HTR-8/SVneo (cell line): ENCODE measurements around the gene RAB3D.
A peak's percentile ranks its signal among the peaks of the same experiment; 100 is the strongest.
"Not testable (repeated sequence)": the region's sequence is repeated elsewhere in the genome, so short reads cannot be mapped to it uniquely, and the experiment has no call there.

Experiments used
- DNase-seq: peaks from one replicate; pipeline ENCODE4 v3.0.0; 2011; ENCODE audit warnings: low spot score, mixed read lengths; ENCODE audit not compliant: insufficient read length
- FAIRE-seq: peaks from 2 replicates; lab custom pipeline; 2011; peaks lifted over from hg19 to GRCh38; lab: Jason Lieb, UNC

Gene RAB3D

GRCh38 chr19:11339254-11340098, at the start of gene RAB3D:
RAB3D (minus strand) TSS chr19:11339657; CDS start chr19:11337399, 2,258 bp downstream.
- FAIRE-seq (peak; percentile 70), DNase-seq (peak; percentile 91)

- FAIRE-seq (no peak), DNase-seq (no peak)
Measured at GRCh38 chr19:11387162-11388034, 47.9 kb upstream of the RAB3D start.

GRCh38 chr19:11384778-11385129, 45.3 kb upstream of the RAB3D start:
- DNase-seq (no peak), FAIRE-seq (no peak)

GRCh38 chr19:11383706-11384048, 44.2 kb upstream of the RAB3D start:
- FAIRE-seq (no peak), DNase-seq (no peak)

GRCh38 chr19:11382898-11383705, 43.6 kb upstream of the RAB3D start:
- DNase-seq (peak; percentile 53), FAIRE-seq (no peak)

GRCh38 chr19:11380653-11381537, 41.4 kb upstream of the RAB3D start:
- FAIRE-seq: no peak
- DNase-seq: peak; percentile 99

- no peak for FAIRE-seq
- DNase-seq: no peak
Measured at GRCh38 chr19:11379857-11380350, 40.4 kb upstream of the RAB3D start.

GRCh38 chr19:11379269-11379845, 39.9 kb upstream of the RAB3D start:
- FAIRE-seq, DNase-seq: not testable (repeated sequence)

- no peak for FAIRE-seq
- DNase-seq: no peak
Measured at GRCh38 chr19:11378319-11379189, 39.1 kb upstream of the RAB3D start.

GRCh38 chr19:11377756-11378155, 38.3 kb upstream of the RAB3D start:
- no peak for DNase-seq
- FAIRE-seq: no peak

- DNase-seq (no peak), FAIRE-seq (no peak)
Measured at GRCh38 chr19:11377237-11377636, 37.8 kb upstream of the RAB3D start.

GRCh38 chr19:11375143-11375948, 35.9 kb upstream of the RAB3D start:
- FAIRE-seq (peak; percentile 69), DNase-seq (no peak)

- FAIRE-seq (peak; percentile 91), DNase-seq (peak; percentile 100)
Measured at GRCh38 chr19:11374433-11375142, 35.1 kb upstream of the RAB3D start, which contains the start of gene SWSAP1. SWSAP1 (plus strand) TSS chr19:11374666; CDS start chr19:11374681, 15 bp downstream.

- DNase-seq: no peak
- FAIRE-seq: no peak
Measured at GRCh38 chr19:11373885-11374432, 34.5 kb upstream of the RAB3D start.

GRCh38 chr19:11373166-11373884, 33.9 kb upstream of the RAB3D start:
- FAIRE-seq: no peak
- no peak for DNase-seq

- DNase-seq: no peak
- FAIRE-seq: no peak
Measured at GRCh38 chr19:11370744-11371143, 31.3 kb upstream of the RAB3D start.
